ENCODE measurements around the gene PARP11.

Gene PARP11

GRCh38 chr12:3795066-3795465 lies 78.1 kb downstream of the PARP11 start:
- Histone ChIP-seq H3K4me1 (ENCODE audit: insufficient read depth, low read length) (no peaks in the 10 kb centered on the region), H4K20me1 (ENCODE audit: insufficient read depth, low read length) (no peaks in the 10 kb centered on the region), H3K4me3 (ENCODE audit: low read depth in 1 of 2, low read length in 2 of 2) (no peak overlapping the region), H3K9me3 (ENCODE audit: insufficient read depth, low read length, severe bottlenecking) (no peaks in the 10 kb centered on the region), H3K36me3 (ENCODE audit: insufficient read depth, low read length) (no peaks in the 10 kb centered on the region), H3K4me2 (ENCODE audit: insufficient read depth, low read length) (no peak overlapping the region), H3K27me3 (ENCODE audit: insufficient read depth, low read length, poor library complexity) (no peaks in the 10 kb centered on the region), H3K9ac (ENCODE audit: low read depth, low read length) (no peak overlapping the region), H3K27ac (ENCODE audit: low read length) (no peak overlapping the region), H2AFZ (ENCODE audit: low read depth, low read length) (no peak overlapping the region), H3K79me2 (ENCODE audit: insufficient read depth, low read length) (no peaks in the 10 kb centered on the region)
- TF ChIP-seq, protein P1, sequence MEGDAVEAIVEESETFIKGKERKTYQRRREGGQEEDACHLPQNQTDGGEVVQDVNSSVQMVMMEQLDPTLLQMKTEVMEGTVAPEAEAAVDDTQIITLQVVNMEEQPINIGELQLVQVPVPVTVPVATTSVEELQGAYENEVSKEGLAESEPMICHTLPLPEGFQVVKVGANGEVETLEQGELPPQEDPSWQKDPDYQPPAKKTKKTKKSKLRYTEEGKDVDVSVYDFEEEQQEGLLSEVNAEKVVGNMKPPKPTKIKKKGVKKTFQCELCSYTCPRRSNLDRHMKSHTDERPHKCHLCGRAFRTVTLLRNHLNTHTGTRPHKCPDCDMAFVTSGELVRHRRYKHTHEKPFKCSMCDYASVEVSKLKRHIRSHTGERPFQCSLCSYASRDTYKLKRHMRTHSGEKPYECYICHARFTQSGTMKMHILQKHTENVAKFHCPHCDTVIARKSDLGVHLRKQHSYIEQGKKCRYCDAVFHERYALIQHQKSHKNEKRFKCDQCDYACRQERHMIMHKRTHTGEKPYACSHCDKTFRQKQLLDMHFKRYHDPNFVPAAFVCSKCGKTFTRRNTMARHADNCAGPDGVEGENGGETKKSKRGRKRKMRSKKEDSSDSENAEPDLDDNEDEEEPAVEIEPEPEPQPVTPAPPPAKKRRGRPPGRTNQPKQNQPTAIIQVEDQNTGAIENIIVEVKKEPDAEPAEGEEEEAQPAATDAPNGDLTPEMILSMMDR (IDR thresholded peaks at IDR 0.05; ENCODE audit: borderline replicate concordance, extremely low read depth, low read length, poor library complexity, severe bottlenecking): no peak
- TF ChIP-seq EZH2 (IDR thresholded peaks at IDR 0.05; ENCODE audit: borderline replicate concordance, low read depth, low read length, severe bottlenecking): no peak
- DNase-seq (no peak), ATAC-seq (ENCODE audit: insufficient read depth, low read depth) (no peak)

GRCh38 chr12:3792623-3793288 lies 80.4 kb downstream of the PARP11 start:
- Histone ChIP-seq H3K9ac (ENCODE audit: low read depth, low read length) (no peak overlapping the region), H2AFZ (ENCODE audit: low read depth, low read length) (no peak overlapping the region), H3K27me3 (ENCODE audit: insufficient read depth, low read length, poor library complexity) (no peaks in the 10 kb centered on the region), H3K4me1 (ENCODE audit: insufficient read depth, low read length) (no peaks in the 10 kb centered on the region), H3K4me2 (ENCODE audit: insufficient read depth, low read length) (no peak overlapping the region), H3K4me3 (ENCODE audit: low read depth in 1 of 2, low read length in 2 of 2) (no peak overlapping the region), H3K9me3 (ENCODE audit: insufficient read depth, low read length, severe bottlenecking) (no peaks in the 10 kb centered on the region), H3K36me3 (ENCODE audit: insufficient read depth, low read length) (no peaks in the 10 kb centered on the region), H3K27ac (ENCODE audit: low read length) (no peak overlapping the region), H4K20me1 (ENCODE audit: insufficient read depth, low read length) (no peaks in the 10 kb centered on the region), H3K79me2 (ENCODE audit: insufficient read depth, low read length) (no peaks in the 10 kb centered on the region)
- TF ChIP-seq, protein P1 (IDR thresholded peaks at IDR 0.05; ENCODE audit: borderline replicate concordance, extremely low read depth, low read length, poor library complexity, severe bottlenecking): no peak
- TF ChIP-seq EZH2 (IDR thresholded peaks at IDR 0.05; ENCODE audit: borderline replicate concordance, low read depth, low read length, severe bottlenecking): no peak
- DNase-seq (no peak), ATAC-seq (ENCODE audit: insufficient read depth, low read depth) (no peak)

- ATAC-seq (ENCODE audit: insufficient read depth, low read depth) (no peak), DNase-seq (no peak)
- no peak overlapping the region for H3K4me2 ChIP-seq (ENCODE audit: insufficient read depth, low read length)
- H2AFZ ChIP-seq (ENCODE audit: low read depth, low read length): no peak overlapping the region
- H3K9me3 ChIP-seq (ENCODE audit: insufficient read depth, low read length, severe bottlenecking): no peaks in the 10 kb centered on the region
- TF ChIP-seq, protein P1 (IDR thresholded peaks at IDR 0.05; ENCODE audit: borderline replicate concordance, extremely low read depth, low read length, poor library complexity, severe bottlenecking): no peak
- TF ChIP-seq EZH2 (IDR thresholded peaks at IDR 0.05; ENCODE audit: borderline replicate concordance, low read depth, low read length, severe bottlenecking): no peak
- no peaks in the 10 kb centered on the region for H4K20me1 ChIP-seq (ENCODE audit: insufficient read depth, low read length)
- H3K27me3 ChIP-seq (ENCODE audit: insufficient read depth, low read length, poor library complexity): no peaks in the 10 kb centered on the region
- no peaks in the 10 kb centered on the region for H3K79me2 ChIP-seq (ENCODE audit: insufficient read depth, low read length)
- no peak overlapping the region for H3K27ac ChIP-seq (ENCODE audit: low read length)
- no peaks in the 10 kb centered on the region for H3K36me3 ChIP-seq (ENCODE audit: insufficient read depth, low read length)
- no peak overlapping the region for H3K4me3 ChIP-seq (ENCODE audit: low read depth in 1 of 2, low read length in 2 of 2)
- H3K9ac ChIP-seq (ENCODE audit: low read depth, low read length): no peak overlapping the region
- no peaks in the 10 kb centered on the region for H3K4me1 ChIP-seq (ENCODE audit: insufficient read depth, low read length)
Observed at GRCh38 chr12:3791256-3791874, 81.8 kb downstream of the PARP11 start.

All from DND-41 (cell line).